IMR-90 (cell line): Measurements from ENCODE around the gene WNT3. TPM values are rescaled to one million over a fixed set of nuclear protein-coding genes. Genes with fewer than 3 reads are reported as not detected.

Source experiments
- ATAC-seq: fragments of 200-7000 bp; cut with Tn5 transposase; 2 replicates; pipeline ENCODE4 v1.9.1; 2020; ENCODE audit warnings: low read depth, mild to moderate bottlenecking, moderate library complexity
- BruUV-seq: library from RNA; stranded (reverse); fragments of 400-500 nt; replicated peaks from 2 replicates; lab custom pipeline; 2021; lab: Mats Ljungman, UMichigan
- CTCF ChIA-PET: fragments of 300-600 bp; formaldehyde crosslinking; extraction: SDS; loops from one replicate; lab custom pipeline; 2021; ENCODE audit warnings: antibody characterized with exemption; lab: Yijun Ruan, JAX
- POLR2A ChIA-PET: fragments of 300-600 bp; sonication (Branson Sonifier 250); formaldehyde crosslinking; loops from one replicate; lab custom pipeline; 2022; ENCODE audit warnings: antibody characterized with exemption; ENCODE audit not compliant: unreplicated experiment; lab: Charles Lee
- DNase-seq: peaks from one replicate; pipeline ENCODE4 v3.0.0; 2013
- H2AFZ ChIP-seq: replicated peaks from 2 replicates; pipeline ENCODE3; 2013; ENCODE audit warnings: low read length, mild to moderate bottlenecking; ENCODE audit not compliant: poor library complexity
- H2AK5ac ChIP-seq: 2 replicates; pipeline ENCODE4 v1.6.1; 2013; ENCODE audit warnings: low read depth, low read length, inconsistent platforms
- H2AK9ac ChIP-seq: replicated peaks from 2 replicates; pipeline ENCODE3; 2013; ENCODE audit warnings: mild to moderate bottlenecking, low read depth, low read length, moderate library complexity; ENCODE audit not compliant: poor library complexity
- H2BK120ac ChIP-seq: 2 replicates; pipeline ENCODE4 v1.6.1; 2013; ENCODE audit warnings: low read depth, low read length, inconsistent platforms
- H2BK15ac ChIP-seq: 3 replicates; pipeline ENCODE4 v1.6.1; 2013; ENCODE audit warnings: low read depth, low read length, inconsistent platforms
- H2BK20ac ChIP-seq: 2 replicates; pipeline ENCODE4 v1.6.1; 2013; ENCODE audit warnings: low read depth, mild to moderate bottlenecking, inconsistent platforms, low read length, moderate library complexity
- H2BK5ac ChIP-seq: 2 replicates; pipeline ENCODE4 v1.6.1; 2013; ENCODE audit warnings: mild to moderate bottlenecking, low read depth, low read length, inconsistent platforms; ENCODE audit not compliant: poor library complexity, severe bottlenecking
- H3K14ac ChIP-seq: replicated peaks from 2 replicates; pipeline ENCODE4 v1.6.1; 2013; ENCODE audit warnings: low read depth, low read length, inconsistent platforms
- H3K18ac ChIP-seq: 2 replicates; pipeline ENCODE4 v1.6.1; 2013; ENCODE audit warnings: low read depth, low read length, control low read depth
- H3K23ac ChIP-seq: 2 replicates; pipeline ENCODE4 v1.6.1; 2013; ENCODE audit warnings: low read depth, low read length, inconsistent platforms
- H3K27ac ChIP-seq: 2 replicates; pipeline ENCODE4 v1.5.1; 2013; ENCODE audit warnings: mild to moderate bottlenecking, control low read depth, low read length; ENCODE audit not compliant: insufficient read depth
- H3K27me3 ChIP-seq: 2 replicates; pipeline ENCODE4 v1.6.1; 2013; ENCODE audit warnings: low read length; ENCODE audit not compliant: control insufficient read depth, insufficient read depth
- H3K36me3 ChIP-seq: 2 replicates; pipeline ENCODE4 v1.6.1; 2013; ENCODE audit warnings: low read length, mixed read lengths; ENCODE audit not compliant: control insufficient read depth, insufficient read depth
- H3K4ac ChIP-seq: 2 replicates; pipeline ENCODE4 v1.6.1; 2013; ENCODE audit warnings: low read depth, low read length, inconsistent platforms
- H3K4me1 ChIP-seq: 2 replicates; pipeline ENCODE4 v1.6.1; 2013; ENCODE audit warnings: low read length, mixed read lengths; ENCODE audit not compliant: control insufficient read depth, insufficient read depth
- H3K4me2 ChIP-seq: 2 replicates; pipeline ENCODE4 v1.6.1; 2013; ENCODE audit warnings: low read depth, mild to moderate bottlenecking, control low read depth, low read length, moderate library complexity
- H3K4me3 ChIP-seq: 2 replicates; pipeline ENCODE4 v1.5.1; 2013; ENCODE audit warnings: low read depth, mild to moderate bottlenecking, control low read depth, low read length, moderate library complexity; ENCODE audit not compliant: insufficient read depth
- H3K56ac ChIP-seq: 2 replicates; pipeline ENCODE4 v1.6.1; 2013; ENCODE audit warnings: low read length, inconsistent platforms; ENCODE audit not compliant: insufficient read depth; ENCODE audit errors: extremely low read depth
- H3K79me1 ChIP-seq, 2 experiments: 2 replicates each; pipeline ENCODE4 v1.6.1; 2013; ENCODE audit warnings: low read length in 2 of 2, inconsistent platforms in 1 of 2, low read depth in 1 of 2
- H3K9ac ChIP-seq: 2 replicates; pipeline ENCODE4 v1.6.1; 2013; ENCODE audit warnings: low read depth, low read length, control low read depth
- H3K9me1 ChIP-seq: 2 replicates; pipeline ENCODE4 v1.6.1; 2013; ENCODE audit warnings: low read length, inconsistent platforms; ENCODE audit not compliant: insufficient read depth
- H3K9me3 ChIP-seq: 2 replicates; pipeline ENCODE4 v1.6.1; 2013; ENCODE audit warnings: low read length; ENCODE audit not compliant: control insufficient read depth, insufficient read depth
- H4K20me1 ChIP-seq: 2 replicates; pipeline ENCODE4 v1.6.1; 2013; ENCODE audit warnings: low read length, inconsistent platforms; ENCODE audit not compliant: insufficient read depth
- H4K5ac ChIP-seq: 2 replicates; pipeline ENCODE4 v1.6.1; 2013; ENCODE audit warnings: mild to moderate bottlenecking, low read depth, low read length, control low read depth
- H4K8ac ChIP-seq, 2 experiments: 2 replicates each; pipeline ENCODE4 v1.6.1; 2013; ENCODE audit warnings: low read depth in 2 of 2, low read length in 2 of 2, control low read depth in 1 of 2, inconsistent platforms in 1 of 2
- H4K91ac ChIP-seq: 2 replicates; pipeline ENCODE4 v1.6.1; 2013; ENCODE audit warnings: low read depth, low read length, inconsistent platforms; ENCODE audit not compliant: insufficient read depth
- BHLHE40 ChIP-seq: fragments of 150-350 bp; IDR thresholded peaks from 2 replicates; pipeline ENCODE4 v1.6.1; 2016; ENCODE audit warnings: mild to moderate bottlenecking, low read depth, low read length
- FOS ChIP-seq: fragments of 150-350 bp; IDR thresholded peaks from 2 replicates; pipeline ENCODE4 v1.6.1; 2016; ENCODE audit warnings: low read depth, low read length
- MAFK ChIP-seq: IDR thresholded peaks from 2 replicates; pipeline ENCODE4 v1.6.1; 2012; ENCODE audit warnings: low read depth, low read length, improper control_type of control experiment
- RAD21 ChIP-seq: IDR thresholded peaks from 2 replicates; pipeline ENCODE4 v1.6.1; 2012; ENCODE audit warnings: low read length, improper control_type of control experiment
- RCOR1 ChIP-seq: IDR thresholded peaks from 2 replicates; pipeline ENCODE4 v1.6.1; 2012; ENCODE audit warnings: mild to moderate bottlenecking, low read length, improper control_type of control experiment; ENCODE audit not compliant: insufficient replicate concordance
- RFX5 ChIP-seq: IDR thresholded peaks from 2 replicates; pipeline ENCODE4 v1.8.0; 2012; ENCODE audit warnings: low read depth, mild to moderate bottlenecking, low read length, moderate library complexity
- WGBS, 2 experiments: methylation state at CpG; one replicate each; pipeline versions ENCODE4 v1.1.5 to v1.1.7; 2013; ENCODE audit warnings: missing lambda C conversion rate in 2 of 2; ENCODE audit not compliant: insufficient read length in 1 of 2; ENCODE audit errors: extremely low coverage in 2 of 2; 5-methylcytosine and 5-hydroxymethylcytosine counted together
- dilution Hi-C: fragments of 300-500 bp; cut with HindIII; formaldehyde crosslinking; loops from one replicate; pipeline ENCODE4 v1.14.3; 2018; ENCODE audit warnings: low sequenced_read_pairs; ENCODE audit not compliant: unreplicated experiment
- in situ Hi-C: fragments of 300-500 bp; cut with MboI; formaldehyde crosslinking; loops from 3 replicates; pipeline ENCODE4 v1.14.3; 2019; ENCODE audit warnings: low sequenced_read_pairs, inconsistent platforms, mixed read lengths
- intact Hi-C: fragments of 100-400 bp; cut with micrococcal nuclease; formaldehyde crosslinking; loops from 2 replicates; pipeline ENCODE4 v1.10.0; 2022
- polyA plus RNA-seq, 3 experiments: library from polyadenylated mRNA; depleted of rRNA; stranded (reverse); fragments of >200 nt; gene quantifications; 2 replicates each; pipeline ENCODE4 v1.2.3, GENCODE V29; 2012; ENCODE audit warnings: low replicate concordance in 1 of 3
- total RNA-seq: library from RNA; depleted of rRNA; stranded (reverse); fragments of >200 nt; gene quantifications from 2 replicates; pipeline ENCODE4 v1.2.3, GENCODE V29; 2012

Gene WNT3
- total and polyA plus RNA-seq, 2 of the 4 experiments (the other 2 are of a cell fraction): 0.72 to 1.0 TPM

DNA sequence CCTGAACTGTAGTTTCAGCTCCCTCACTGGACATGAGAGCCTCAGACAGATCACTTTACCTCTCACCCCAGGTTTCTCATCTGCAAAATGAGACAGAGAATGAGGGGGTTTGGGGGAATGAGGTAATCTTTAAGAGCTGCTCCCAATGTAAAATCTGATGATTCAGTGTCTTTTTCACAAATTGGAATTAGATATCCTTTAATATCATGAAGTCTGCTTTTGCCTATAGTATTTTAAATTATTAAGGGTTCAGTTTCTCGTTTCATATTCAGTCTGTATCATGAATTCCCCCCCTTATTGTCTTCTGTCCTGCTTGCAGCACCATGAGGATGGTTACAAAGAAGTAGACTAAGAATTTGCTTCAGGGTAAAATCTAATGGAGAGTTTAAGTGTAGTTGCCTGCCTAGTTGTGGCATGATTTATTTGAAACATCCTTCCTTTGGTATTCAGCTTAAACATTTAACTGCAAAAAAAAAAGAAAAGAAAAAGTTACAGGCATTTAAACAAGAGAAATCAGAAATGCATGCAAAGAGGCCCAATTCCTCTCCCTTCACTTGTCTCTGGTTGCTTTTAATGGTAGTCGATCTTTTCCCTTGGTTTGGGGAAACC is 77.3 kb downstream of the WNT3 start:
- Histone ChIP-seq H3K27me3 (no peaks in the 10 kb centered on the region), H3K4me2 (no peak overlapping the region), H4K20me1 (no peaks in the 10 kb centered on the region; the same call in 1 of the 2 replicates), H3K23ac (no peak overlapping the region), H2BK120ac (no peak overlapping the region), H3K18ac (no peak overlapping the region), H3K79me1 (peaks cover 0 to 10% of the 10 kb centered on the region in 2 experiments; a peak in 1 of 4 replicates), H3K9me3 (no peaks in the 10 kb centered on the region), H2AK5ac (no peak overlapping the region), H3K9ac (no peak overlapping the region), H3K36me3 (no peaks in the 10 kb centered on the region), H4K5ac (peak overlapping the region; percentile 39; the same call in 1 of the 2 replicates), H3K4me3 (no peak overlapping the region), H2BK20ac (no peak overlapping the region), H4K8ac (no peak overlapping the region), H3K9me1 (peaks cover 13% of the 10 kb centered on the region), H2BK5ac (no peak overlapping the region), H2AK9ac (no peak overlapping the region), H3K14ac (no peak overlapping the region), H3K4me1 (peaks cover 9% of the 10 kb centered on the region), H2AFZ (no peak overlapping the region), H3K27ac (no peak overlapping the region), H3K4ac (no peak overlapping the region), H4K91ac (no peak overlapping the region), H3K56ac (no peak overlapping the region), H2BK15ac (no peak overlapping the region)
- intact Hi-C loops (no loop called here), in situ Hi-C loops (loop anchor here (25.0 kb wide), 1 partner anchor 1154 kb away; no protein-coding TSS in a partner anchor), dilution Hi-C loops (no loop called here)
- TF ChIP-seq BHLHE40 (no peak), RAD21 (no peak), RCOR1 (no peak), FOS (no peak), MAFK (0 out of 2 replicates have a peak, but pooled peaks have one; percentile 3), RFX5 (no peak)
- DNase-seq (no peak), ATAC-seq (no peak)
- ChIA-PET CTCF (no interaction called here), POLR2A (no interaction called here)
- BruUV-seq: no TSS peak
- no CpG with 5 or more reads among the region's 2 CpGs for WGBS, 2 experiments
